ENCODE measurements around the gene LIM2. TPM values are rescaled to one million over a fixed set of nuclear protein-coding genes. Genes with fewer than 3 reads are reported as not detected.

Gene LIM2
- total RNA-seq, 4 donors from 2014 or later = not detected

- Histone ChIP-seq H3K36me3 (no peaks in the 10 kb centered on the region), H3K4me3 (no peak overlapping the region), H3K9me3 (no peaks in the 10 kb centered on the region), H3K27me3 (no peaks in the 10 kb centered on the region), H3K4me1 (peaks cover 3% of the 10 kb centered on the region in 2 donors), H3K27ac (no peak overlapping the region)
- ATAC-seq (no peak), DNase-seq (no peak)
- intact Hi-C loops (cut with DNase I; ENCODE audit: low total_unique reads) (no loop called here), in situ Hi-C loops (cut with MboI; ENCODE audit: low sequenced_read_pairs in 4 of 4) (no loop called here)
- TF ChIP-seq POLR2A (IDR thresholded peaks at IDR 0.05) (no peak), CTCF (IDR thresholded peaks at IDR 0.05 in 4 of 5, conservative IDR thresholded peaks at IDR 0.05 in 1 of 5) (no peak)
Observed at GRCh38 chr19:51389143-51389542, 1.4 kb upstream of the LIM2 start.

GRCh38 chr19:51386882-51387520 is 773 bp downstream of the LIM2 start:
- H3K27ac ChIP-seq = no peak overlapping the region
- H3K36me3 ChIP-seq = no peaks in the 10 kb centered on the region
- H3K4me3 ChIP-seq = no peak overlapping the region
- TF ChIP-seq POLR2A (IDR thresholded peaks at IDR 0.05) (no peak), CTCF (IDR thresholded peaks at IDR 0.05 in 4 of 5, conservative IDR thresholded peaks at IDR 0.05 in 1 of 5) (no peak)
- no peak for DNase-seq
- no peaks in the 10 kb centered on the region for H3K4me1 ChIP-seq
- H3K9me3 ChIP-seq = no peaks in the 10 kb centered on the region
- intact Hi-C loops (cut with DNase I; ENCODE audit: low total_unique reads) = no loop called here
- no peaks in the 10 kb centered on the region for H3K27me3 ChIP-seq
- in situ Hi-C loops (cut with MboI; ENCODE audit: low sequenced_read_pairs in 4 of 4) = no loop called here
- ATAC-seq = no peak

GRCh38 chr19:51382004-51382403 is 5.8 kb downstream of the LIM2 start:
- H3K4me3 ChIP-seq = no peak overlapping the region
- DNase-seq (no peak), ATAC-seq (no peak)
- TF ChIP-seq POLR2A (IDR thresholded peaks at IDR 0.05) = no peak
- TF ChIP-seq CTCF (IDR thresholded peaks at IDR 0.05 in 4 of 5, conservative IDR thresholded peaks at IDR 0.05 in 1 of 5) = no peak
- H3K9me3 ChIP-seq = no peaks in the 10 kb centered on the region
- no peaks in the 10 kb centered on the region for H3K27me3 ChIP-seq
- H3K36me3 ChIP-seq = no peaks in the 10 kb centered on the region
- in situ Hi-C loops (cut with MboI; ENCODE audit: low sequenced_read_pairs in 4 of 4) (no loop called here), intact Hi-C loops (cut with DNase I; ENCODE audit: low total_unique reads) (no loop called here)
- no peaks in the 10 kb centered on the region for H3K4me1 ChIP-seq
- no peak overlapping the region for H3K27ac ChIP-seq

- no peaks in the 10 kb centered on the region for H3K9me3 ChIP-seq
- no peaks in the 10 kb centered on the region for H3K36me3 ChIP-seq
- no peaks in the 10 kb centered on the region for H3K27me3 ChIP-seq
- in situ Hi-C loops (cut with MboI; ENCODE audit: low sequenced_read_pairs in 4 of 4) = no loop called here
- H3K4me3 ChIP-seq = no peak overlapping the region
- DNase-seq (no peak), ATAC-seq (no peak)
- no peak overlapping the region for H3K27ac ChIP-seq
- intact Hi-C loops (cut with DNase I; ENCODE audit: low total_unique reads) = no loop called here
- TF ChIP-seq POLR2A (IDR thresholded peaks at IDR 0.05) (no peak), CTCF (IDR thresholded peaks at IDR 0.05 in 4 of 5, conservative IDR thresholded peaks at IDR 0.05 in 1 of 5) (no peak)
- H3K4me1 ChIP-seq = no peaks in the 10 kb centered on the region
Observed at GRCh38 chr19:51380379-51380778, 7.4 kb downstream of the LIM2 start.

GRCh38 chr19:51377422-51377821 is 10.4 kb downstream of the LIM2 start:
- Histone ChIP-seq H3K27ac (no peak overlapping the region), H3K36me3 (no peaks in the 10 kb centered on the region), H3K27me3 (no peaks in the 10 kb centered on the region), H3K4me3 (no peak overlapping the region), H3K9me3 (no peaks in the 10 kb centered on the region), H3K4me1 (no peaks in the 10 kb centered on the region)
- in situ Hi-C loops (cut with MboI; ENCODE audit: low sequenced_read_pairs in 4 of 4) (no loop called here), intact Hi-C loops (cut with DNase I; ENCODE audit: low total_unique reads) (no loop called here)
- DNase-seq (no peak), ATAC-seq (no peak)
- TF ChIP-seq CTCF (IDR thresholded peaks at IDR 0.05 in 4 of 5, conservative IDR thresholded peaks at IDR 0.05 in 1 of 5) (no peak), POLR2A (IDR thresholded peaks at IDR 0.05) (no peak)
